GM11168 (cell line): ENCODE data around the gene CASZ1.

Experiments
- in situ Hi-C: fragments of 300-500 bp; cut with MboI; formaldehyde crosslinking; loops from one replicate; pipeline ENCODE4 v1.12.0; 2022; ENCODE audit warnings: low sequenced_read_pairs; ENCODE audit not compliant: unreplicated experiment

The CASZ1 gene

GRCh38 chr1:10664251-10664650 is 132.2 kb downstream of the CASZ1 start:
- in situ Hi-C loops: no loop called here

- in situ Hi-C loops: no loop called here
These were observed 132.8 kb downstream of the CASZ1 start for GRCh38 chr1:10663678-10664035.

GRCh38 chr1:10662824-10663677 is 133.4 kb downstream of the CASZ1 start:
- in situ Hi-C loops: no loop called here

GRCh38 chr1:10662090-10662688 is 134.3 kb downstream of the CASZ1 start:
- in situ Hi-C loops: no loop called here

- in situ Hi-C loops: no loop called here
These were observed 135.0 kb downstream of the CASZ1 start for GRCh38 chr1:10661453-10661852.

GRCh38 chr1:10659646-10660540 is 136.6 kb downstream of the CASZ1 start:
- in situ Hi-C loops: no loop called here

GRCh38 chr1:10659218-10659617 is 137.2 kb downstream of the CASZ1 start:
- in situ Hi-C loops: no loop called here

- in situ Hi-C loops: no loop called here
These were observed 137.9 kb downstream of the CASZ1 start for GRCh38 chr1:10658396-10659066.

- in situ Hi-C loops: no loop called here
These were observed 139.2 kb downstream of the CASZ1 start for GRCh38 chr1:10657088-10657847.

GRCh38 chr1:10656431-10656830 is 140.0 kb downstream of the CASZ1 start:
- in situ Hi-C loops: no loop called here

GRCh38 chr1:10655002-10655401 is 141.4 kb downstream of the CASZ1 start:
- in situ Hi-C loops: no loop called here

GRCh38 chr1:10653370-10654125 is 142.9 kb downstream of the CASZ1 start:
- in situ Hi-C loops: no loop called here

- in situ Hi-C loops: no loop called here
These were observed 143.8 kb downstream of the CASZ1 start for GRCh38 chr1:10652626-10653025.

GRCh38 chr1:10651793-10652192 is 144.7 kb downstream of the CASZ1 start:
- in situ Hi-C loops: no loop called here

GRCh38 chr1:10651389-10651766 is 145.1 kb downstream of the CASZ1 start:
- in situ Hi-C loops: no loop called here

GRCh38 chr1:10650556-10651388 is 145.7 kb downstream of the CASZ1 start:
- in situ Hi-C loops: no loop called here

GRCh38 chr1:10649517-10650201 is 146.8 kb downstream of the CASZ1 start:
- in situ Hi-C loops: no loop called here
